ENCODE measurements around the gene BCAT1.

BCAT1 gene

GRCh38 chr12:24797901-24798300 is 151.0 kb downstream of the BCAT1 start:
- DNase-seq: no peak

- no peak for DNase-seq
Observed at GRCh38 chr12:24796876-24797275, 152.0 kb downstream of the BCAT1 start.

GRCh38 chr12:24795699-24796347 is 153.1 kb downstream of the BCAT1 start:
- peak; percentile 46 for DNase-seq

GRCh38 chr12:24791622-24792021 is 157.3 kb downstream of the BCAT1 start:
- DNase-seq: no peak

- DNase-seq: no peak
Observed at GRCh38 chr12:24788886-24789285, 160.0 kb downstream of the BCAT1 start.

- peak; percentile 34 for DNase-seq
Observed at GRCh38 chr12:24780697-24781368, 168.1 kb downstream of the BCAT1 start.

- peak; percentile 59 for DNase-seq
Observed at GRCh38 chr12:24778486-24779304, 170.2 kb downstream of the BCAT1 start.

GRCh38 chr12:24777359-24777758 is 171.5 kb downstream of the BCAT1 start:
- DNase-seq: no peak

GRCh38 chr12:24776861-24777260 is 172.0 kb downstream of the BCAT1 start:
- DNase-seq: no peak

- DNase-seq: no peak
Observed at GRCh38 chr12:24775073-24775472, 173.8 kb downstream of the BCAT1 start.

GRCh38 chr12:24773996-24774395 is 174.9 kb downstream of the BCAT1 start:
- no peak for DNase-seq

- no peak for DNase-seq
Observed at GRCh38 chr12:24772813-24773212, 176.1 kb downstream of the BCAT1 start.

GRCh38 chr12:24770821-24771220 is 178.1 kb downstream of the BCAT1 start:
- no peak for DNase-seq

GRCh38 chr12:24770334-24770733 is 178.6 kb downstream of the BCAT1 start:
- no peak for DNase-seq

- DNase-seq: no peak
Observed at GRCh38 chr12:24769682-24770081, 179.2 kb downstream of the BCAT1 start.

- no peak for DNase-seq
Observed at GRCh38 chr12:24768415-24768814, 180.5 kb downstream of the BCAT1 start.

- no peak for DNase-seq
Observed at GRCh38 chr12:24767016-24767415, 181.9 kb downstream of the BCAT1 start.

GRCh38 chr12:24764712-24765111 is 184.2 kb downstream of the BCAT1 start:
- no peak for DNase-seq

- DNase-seq: no peak
Observed at GRCh38 chr12:24760606-24761378, 188.1 kb downstream of the BCAT1 start.

- no peak for DNase-seq
Observed at GRCh38 chr12:24760162-24760561, 188.7 kb downstream of the BCAT1 start.

Measured in activated CD4-positive, alpha-beta T cell treated with anti-CD3 and anti-CD28 coated beads, Interleukin-2, Interleukin-6, amounts not matched to agents 100 ng/mL and 50 ng/mL, durations not matched to agents 16 hours and 8 hours (primary cell).